ENCODE results near the gene GRWD1. TPM values are rescaled to one million over a fixed set of nuclear protein-coding genes. Genes with fewer than 3 reads are reported as not detected.

Gene GRWD1
- total RNA-seq, 1 donor from 2014 or later: 34.0 TPM

DNA sequence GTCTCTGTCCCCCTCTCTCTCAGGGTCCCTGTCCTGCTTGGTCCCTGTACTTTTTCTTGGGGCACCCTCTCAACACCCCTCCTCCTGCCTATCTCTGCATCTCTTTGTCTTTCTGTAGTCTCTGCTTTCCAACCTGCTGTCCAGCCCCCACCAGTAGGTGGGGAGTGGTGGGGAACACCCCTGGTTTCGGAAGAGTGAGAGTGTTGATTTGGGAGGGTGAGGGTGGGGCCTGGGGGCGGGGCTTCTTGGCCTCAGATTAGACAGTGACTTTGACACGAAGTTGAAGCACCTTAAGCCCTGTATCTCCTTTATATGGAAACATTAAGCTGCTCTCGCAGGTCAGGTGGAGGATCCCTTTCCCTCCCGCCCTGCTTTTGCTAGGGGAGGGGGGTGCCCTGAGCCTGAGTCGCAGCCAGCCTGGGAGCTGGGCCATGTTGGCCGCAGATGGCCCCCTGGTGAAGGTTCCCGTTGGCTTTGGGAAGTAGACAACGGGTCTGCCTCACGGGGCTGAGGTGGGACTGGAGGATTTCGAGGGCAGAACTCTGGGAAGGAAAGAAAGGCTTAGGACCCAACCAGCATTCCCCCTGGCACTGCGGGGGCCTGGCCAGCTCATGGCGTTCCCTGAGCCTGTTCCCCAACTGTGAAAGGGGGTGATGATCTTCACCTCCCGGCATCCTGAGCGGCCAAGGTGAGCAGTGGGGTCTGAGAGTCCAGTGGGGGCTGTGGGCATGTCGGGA is 9.6 kb downstream of the GRWD1 start, which contains the start of gene KCNJ14:
Gene KCNJ14, plus strand, starts transcription at position 404 of the 737 bp plus-strand sequence. CDS start 6,151 bp downstream, outside the sequence.
- no peaks in the 10 kb centered on the region for H3K27me3 Mint-ChIP-seq (ENCODE audit: low read depth)
- H3K36me3 Mint-ChIP-seq: peaks cover 19% of the 10 kb centered on the region
- no peak within 1 kb of the TSS for H3K27ac Mint-ChIP-seq
- H3K9me3 Mint-ChIP-seq: no peaks in the 10 kb centered on the region
- H3K4me3 Mint-ChIP-seq: no peak within 1 kb of the TSS
- DNase-seq (ENCODE audit: low spot score in 2 of 2, unreplicated experiment in 2 of 2): no peak
- no peaks in the 10 kb centered on the region for H3K4me1 Mint-ChIP-seq
- no peak for TF ChIP-seq CTCF (IDR thresholded peaks at IDR 0.05; ENCODE audit: unreplicated experiment)

DNA sequence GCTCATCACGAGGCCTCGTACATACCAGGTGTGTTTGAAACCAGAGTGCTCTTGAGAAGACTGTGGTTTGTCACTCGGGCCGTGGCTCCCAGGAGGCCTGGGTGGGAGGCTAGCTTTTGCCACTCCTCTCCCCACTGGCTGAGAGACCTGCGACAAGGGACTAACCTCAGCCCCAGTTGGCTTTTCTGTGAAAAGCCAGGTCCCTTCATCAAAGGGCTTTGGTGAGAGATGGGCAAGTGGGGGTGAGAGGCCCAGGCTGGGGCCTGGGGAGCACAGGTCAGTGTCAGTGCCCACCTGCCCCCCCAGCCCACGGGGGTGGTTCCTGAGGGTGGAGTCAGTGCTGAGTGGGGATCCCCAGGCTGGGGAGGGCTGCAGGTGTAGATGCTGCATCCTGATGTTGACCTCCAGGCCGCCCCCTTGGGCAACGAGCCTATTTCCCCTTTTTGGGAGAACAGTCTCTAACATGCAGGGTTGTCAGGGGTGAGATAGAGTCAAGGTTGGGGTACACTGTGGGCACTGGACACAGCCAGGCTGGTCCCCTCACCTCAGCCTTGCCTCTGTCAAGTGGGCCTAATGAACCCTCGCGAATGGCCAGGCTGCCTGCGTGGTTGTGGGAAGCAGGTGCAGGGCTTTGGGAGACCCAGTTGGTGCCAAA is 10.3 kb downstream of the GRWD1 start:
- no peak for DNase-seq (ENCODE audit: low spot score in 2 of 2, unreplicated experiment in 2 of 2)
- no peak for TF ChIP-seq CTCF (IDR thresholded peaks at IDR 0.05; ENCODE audit: unreplicated experiment)
- no peak overlapping the region for H3K27ac Mint-ChIP-seq
- H3K4me1 Mint-ChIP-seq: no peaks in the 10 kb centered on the region
- H3K27me3 Mint-ChIP-seq (ENCODE audit: low read depth): no peaks in the 10 kb centered on the region
- peaks cover 19% of the 10 kb centered on the region for H3K36me3 Mint-ChIP-seq
- no peaks in the 10 kb centered on the region for H3K9me3 Mint-ChIP-seq
- H3K4me3 Mint-ChIP-seq: no peak overlapping the region

DNA sequence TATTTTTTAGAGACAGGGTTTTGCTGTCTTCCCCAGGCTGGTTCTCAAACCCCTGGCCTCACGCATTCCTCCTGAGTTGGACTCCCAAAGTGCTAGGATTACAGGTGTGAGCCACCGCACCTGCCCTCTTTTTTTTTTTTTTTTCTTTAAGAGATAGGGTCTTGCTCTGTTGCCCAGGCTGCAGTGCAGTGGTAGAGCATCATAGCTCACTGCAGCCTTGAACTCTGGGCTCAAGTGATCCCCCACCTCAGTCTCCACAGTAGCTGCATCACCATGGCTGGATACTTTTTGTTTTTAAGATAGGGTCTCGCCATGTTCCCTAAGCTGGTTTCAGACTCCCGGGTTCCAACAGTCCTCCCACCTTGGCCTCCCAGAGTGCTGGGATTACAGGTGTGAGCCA is 11.1 kb downstream of the GRWD1 start:
- H3K27me3 Mint-ChIP-seq (ENCODE audit: low read depth): no peaks in the 10 kb centered on the region
- H3K27ac Mint-ChIP-seq: no peak overlapping the region
- no peaks in the 10 kb centered on the region for H3K9me3 Mint-ChIP-seq
- TF ChIP-seq CTCF (IDR thresholded peaks at IDR 0.05; ENCODE audit: unreplicated experiment): no peak
- peaks cover 19% of the 10 kb centered on the region for H3K36me3 Mint-ChIP-seq
- H3K4me1 Mint-ChIP-seq: no peaks in the 10 kb centered on the region
- H3K4me3 Mint-ChIP-seq: no peak overlapping the region
- DNase-seq (ENCODE audit: low spot score in 2 of 2, unreplicated experiment in 2 of 2): no peak

GRCh38 chr19:48458016-48458415 is 12.2 kb downstream of the GRWD1 start:
- no peak for DNase-seq (ENCODE audit: low spot score in 2 of 2, unreplicated experiment in 2 of 2)
- Mint-ChIP-seq H3K27ac (no peak overlapping the region), H3K4me1 (no peaks in the 10 kb centered on the region), H3K27me3 (ENCODE audit: low read depth) (no peaks in the 10 kb centered on the region), H3K9me3 (no peaks in the 10 kb centered on the region), H3K36me3 (peaks cover 17% of the 10 kb centered on the region), H3K4me3 (no peak overlapping the region)
- no peak for TF ChIP-seq CTCF (IDR thresholded peaks at IDR 0.05; ENCODE audit: unreplicated experiment)

DNA sequence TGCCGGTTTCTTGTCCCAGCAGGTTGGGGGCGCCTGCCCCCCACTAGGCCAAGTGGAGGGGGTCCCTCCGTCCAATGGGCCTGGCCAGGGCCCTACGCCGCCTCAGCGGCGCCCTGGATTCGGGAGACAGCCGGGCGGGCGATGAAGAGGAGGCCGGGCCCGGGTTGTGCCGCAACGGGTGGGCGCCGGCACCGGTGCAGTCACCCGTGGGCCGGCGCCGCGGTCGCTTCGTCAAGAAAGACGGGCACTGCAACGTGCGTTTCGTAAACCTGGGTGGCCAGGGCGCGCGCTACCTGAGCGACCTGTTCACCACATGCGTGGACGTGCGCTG is 15.8 kb downstream of the GRWD1 start:
- no peak overlapping the region for H3K4me3 Mint-ChIP-seq
- H3K27me3 Mint-ChIP-seq (ENCODE audit: low read depth): no peaks in the 10 kb centered on the region
- no peak for DNase-seq (ENCODE audit: low spot score in 2 of 2, unreplicated experiment in 2 of 2)
- H3K27ac Mint-ChIP-seq: no peak overlapping the region
- no peaks in the 10 kb centered on the region for H3K9me3 Mint-ChIP-seq
- TF ChIP-seq CTCF (IDR thresholded peaks at IDR 0.05; ENCODE audit: unreplicated experiment): no peak
- peaks cover 10% of the 10 kb centered on the region for H3K36me3 Mint-ChIP-seq
- H3K4me1 Mint-ChIP-seq: no peaks in the 10 kb centered on the region

Measured in mesothelial cell of epicardium (in vitro differentiated cells).